HG03280 (cell line): ENCODE data around the gene GARRE1.
"Not testable (repeated sequence)": the region's sequence is repeated elsewhere in the genome, so short reads cannot be mapped to it uniquely, and the experiment has no call there.

Experiments
- ATAC-seq: cut with Tn5 transposase; IDR thresholded peaks from one replicate; pipeline ENCODE4 v1.9.1; 2021; ENCODE audit warnings: mild to moderate bottlenecking, moderate library complexity; ENCODE audit not compliant: unreplicated experiment

The GARRE1 gene

DNA sequence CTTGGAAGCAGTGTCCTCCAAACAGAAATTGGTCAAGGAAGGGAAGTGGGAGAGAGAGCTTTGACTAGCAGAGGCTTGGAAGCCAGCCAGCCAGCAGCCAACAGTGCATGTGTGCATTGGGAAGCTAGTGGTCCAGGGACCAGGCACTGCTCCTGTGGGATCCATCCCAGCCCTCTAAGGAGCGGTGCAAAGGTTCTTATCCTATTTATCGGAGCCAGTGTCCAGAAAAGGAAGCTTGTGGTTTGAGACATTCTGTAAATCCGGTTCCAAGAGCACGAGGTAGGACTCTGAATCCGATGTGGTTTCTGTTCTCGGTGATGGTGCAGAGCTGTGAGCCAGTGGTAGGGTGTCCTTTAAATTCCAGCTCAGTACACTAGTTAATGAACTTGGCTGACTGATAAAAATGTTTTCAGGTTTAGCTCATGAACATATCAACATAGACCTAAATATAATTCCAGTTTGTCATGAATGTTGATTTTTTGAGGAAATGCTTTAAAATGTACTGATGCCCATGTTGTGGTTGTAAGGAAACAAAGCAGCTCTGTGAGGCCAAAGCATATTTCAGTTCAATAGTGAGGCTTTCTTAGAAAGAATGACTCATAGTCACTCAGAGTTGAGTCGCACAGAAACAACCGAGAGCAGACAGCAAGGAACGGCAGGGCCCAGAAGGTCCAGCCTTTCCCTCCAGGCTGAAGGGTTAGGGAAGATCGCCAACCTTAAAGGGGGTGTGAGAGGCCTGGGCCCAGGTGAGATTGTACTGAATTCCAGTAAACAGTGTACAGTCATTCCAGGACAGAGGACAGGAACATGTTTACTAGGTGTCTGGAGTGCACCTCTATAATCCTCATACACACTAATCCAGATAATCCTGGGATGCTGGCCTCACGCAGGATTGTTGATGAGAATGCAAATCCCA is 21.5 kb upstream of the GARRE1 start:
- peak; percentile 53 for ATAC-seq

DNA sequence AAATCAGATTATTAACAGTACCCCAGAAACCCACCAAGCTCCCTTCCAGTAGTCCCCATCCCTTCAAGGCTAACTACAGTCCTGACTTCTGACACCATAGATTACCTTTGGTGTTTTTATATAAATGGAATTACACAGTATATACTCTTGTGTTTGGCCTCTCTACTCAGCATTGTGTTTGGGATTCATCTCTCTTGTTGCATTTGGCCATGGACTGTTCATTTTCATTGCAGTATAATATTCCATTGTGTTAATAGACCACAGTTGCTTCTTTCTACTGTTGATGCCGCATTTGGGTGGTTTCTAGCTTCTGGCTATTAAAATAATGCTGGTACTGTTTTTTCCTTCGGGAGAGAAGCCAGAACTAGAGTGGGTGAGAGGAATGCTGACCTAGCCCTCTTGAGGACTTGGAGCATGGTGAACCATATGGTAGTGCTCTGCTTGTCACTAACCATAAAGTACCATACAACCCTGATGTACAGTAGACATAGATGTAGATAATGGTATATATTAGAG is 18.9 kb upstream of the GARRE1 start:
- no peak for ATAC-seq

DNA sequence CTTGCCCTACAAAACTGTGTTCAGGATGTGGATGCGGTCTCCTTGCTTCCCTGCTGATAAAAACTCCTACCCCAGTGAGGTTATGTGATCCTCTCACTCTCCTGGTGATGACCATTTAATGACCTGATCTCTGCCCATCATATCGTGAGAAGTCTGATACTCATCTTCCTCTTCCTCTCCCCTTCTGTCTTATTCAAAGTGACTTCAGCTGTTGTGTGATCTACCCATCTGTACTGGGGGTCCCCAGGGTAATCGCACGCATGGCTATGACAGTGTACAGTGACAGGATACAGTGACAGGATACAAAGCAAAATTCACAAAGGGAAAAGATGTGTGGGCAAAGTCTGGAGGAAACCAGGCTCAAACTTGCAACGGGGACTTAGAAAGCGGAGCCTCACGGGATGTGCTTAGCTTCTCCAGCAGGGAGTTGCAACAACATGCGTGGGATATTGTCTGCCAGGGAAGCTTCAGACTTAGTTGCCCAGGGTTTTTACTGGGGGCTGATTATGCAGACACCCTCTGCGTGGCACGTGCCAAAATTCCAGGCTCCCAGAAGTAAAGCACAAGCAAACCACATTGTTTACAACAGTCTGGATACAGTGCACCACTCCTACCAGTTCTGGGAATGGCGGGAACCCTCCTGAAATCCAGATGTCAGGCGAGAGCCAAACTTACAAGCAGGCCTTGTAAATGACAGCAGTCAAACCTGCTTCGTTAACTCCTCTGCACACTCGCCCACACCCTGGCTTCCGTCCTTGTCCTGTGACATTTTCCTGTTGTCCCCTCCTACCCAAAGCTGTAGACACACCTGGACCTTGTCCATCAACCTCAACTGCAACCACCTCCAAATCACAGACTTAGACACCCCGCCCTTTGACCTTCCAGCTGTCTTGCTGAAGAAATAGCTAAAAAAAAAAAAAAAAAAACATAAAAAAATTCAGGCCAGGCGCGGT is 18.0 kb upstream of the GARRE1 start:
- ATAC-seq: no peak

DNA sequence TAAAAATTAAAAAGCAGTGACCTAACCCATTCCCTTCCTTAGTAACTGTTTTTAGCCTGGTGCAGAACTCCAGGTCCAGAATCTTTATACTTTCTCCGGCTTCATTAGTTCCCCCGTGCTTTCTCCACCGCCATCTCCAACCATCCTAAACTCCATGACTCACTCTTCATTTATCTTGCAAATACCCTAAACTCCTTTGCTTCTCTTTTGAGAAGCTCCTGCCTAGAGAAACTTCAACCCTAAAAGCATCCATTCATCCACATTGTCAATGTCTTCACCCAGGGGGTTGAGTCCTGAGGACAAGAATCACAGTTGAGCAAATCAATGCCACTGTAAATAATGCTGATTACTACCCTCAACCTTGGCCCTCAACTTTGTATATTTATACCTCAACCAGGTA is 17.1 kb upstream of the GARRE1 start:
- no peak for ATAC-seq

DNA sequence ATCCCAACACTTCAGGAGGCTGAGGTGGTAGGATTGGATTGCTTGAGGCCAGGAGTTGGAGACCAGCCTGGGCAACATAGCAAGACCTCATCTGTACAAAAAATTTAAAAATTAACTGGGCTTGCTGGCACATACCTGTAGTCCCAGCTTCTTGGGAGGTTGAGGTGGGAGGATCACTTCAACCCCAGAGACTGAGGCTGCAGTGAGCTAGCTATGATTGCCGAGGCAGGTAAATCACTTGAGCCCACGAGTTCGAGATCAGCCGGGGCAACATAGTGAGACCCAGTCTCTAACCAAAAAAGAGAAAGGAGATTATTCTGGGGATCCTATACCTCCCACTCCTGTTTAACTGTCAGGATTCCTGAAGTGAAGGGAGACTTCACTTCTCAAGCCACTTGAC is 16.4 kb upstream of the GARRE1 start:
- no peak for ATAC-seq

DNA sequence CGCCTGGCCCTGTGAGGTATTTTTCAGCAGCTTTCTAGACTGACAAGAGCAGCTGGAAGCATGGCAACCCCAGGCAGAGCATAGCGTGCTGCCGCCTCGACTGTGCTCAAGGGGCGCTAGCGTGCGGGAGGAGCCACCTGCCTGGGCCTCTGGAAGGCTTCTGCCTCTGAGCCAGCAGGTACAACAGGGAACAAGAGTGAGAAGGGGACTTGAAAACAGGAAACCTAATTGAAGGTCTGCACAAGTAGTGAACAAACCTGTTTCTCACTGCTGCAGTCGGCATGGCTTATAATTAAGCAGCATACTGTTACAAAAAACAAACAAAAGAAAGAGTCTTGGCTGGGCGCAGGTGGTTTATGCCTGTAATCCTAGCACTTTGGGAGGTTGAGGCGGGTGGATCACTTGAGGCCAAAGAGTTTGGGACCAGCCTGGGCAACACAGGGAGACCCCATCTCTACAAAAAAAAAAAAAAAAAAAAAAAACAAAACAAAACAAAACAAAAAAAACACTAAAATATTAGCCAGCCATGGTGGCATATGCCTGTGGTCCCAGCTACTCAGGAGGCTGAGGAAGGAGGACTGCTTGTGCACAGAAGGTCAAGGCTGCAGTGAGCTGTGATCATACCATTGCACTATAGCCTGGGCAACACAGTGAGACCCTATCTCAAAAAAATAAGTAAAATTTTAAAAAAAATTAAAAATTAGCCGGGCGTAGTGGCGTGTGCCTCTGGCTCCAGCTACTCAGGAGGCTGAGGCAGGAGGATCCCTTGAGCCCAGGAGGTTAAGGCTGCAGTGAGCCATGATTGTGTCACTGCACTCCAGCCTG is 12.6 kb upstream of the GARRE1 start:
- ATAC-seq: no peak

DNA sequence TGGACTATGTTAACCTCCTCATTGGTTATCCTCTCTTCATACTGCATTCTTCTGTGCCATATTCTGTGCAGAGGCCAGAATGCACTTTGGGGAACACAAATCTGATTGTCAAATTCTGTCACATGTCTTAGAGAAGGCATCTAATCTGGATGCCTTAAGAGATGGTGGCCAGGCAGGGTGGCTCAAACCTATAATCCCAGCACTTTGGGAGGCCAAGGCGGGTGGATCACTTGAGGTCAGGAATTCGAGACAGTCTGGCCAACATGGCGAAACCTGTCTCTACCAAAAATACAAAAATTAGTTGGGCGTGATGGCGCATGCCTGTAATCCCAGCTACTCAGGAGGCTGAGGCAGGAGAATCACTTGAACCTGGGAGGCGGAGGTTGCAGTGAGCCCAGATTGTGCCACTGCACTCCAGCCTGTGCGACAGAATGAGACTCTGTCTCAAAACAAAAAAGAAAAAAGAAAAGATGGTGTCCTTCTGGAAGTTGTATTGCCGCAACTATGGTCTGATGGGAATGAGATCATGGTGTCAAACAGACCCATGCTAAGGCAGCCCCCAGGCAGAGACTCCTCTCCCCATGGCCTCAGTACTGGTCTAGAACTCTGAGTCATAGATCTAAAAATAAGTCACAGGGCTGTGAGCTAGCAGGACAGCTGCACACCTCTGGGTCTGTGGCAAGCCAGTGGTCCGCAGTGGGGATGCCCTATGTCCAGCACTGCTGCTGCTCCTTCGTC is 11.0 kb upstream of the GARRE1 start:
- not testable (repeated sequence) for ATAC-seq

DNA sequence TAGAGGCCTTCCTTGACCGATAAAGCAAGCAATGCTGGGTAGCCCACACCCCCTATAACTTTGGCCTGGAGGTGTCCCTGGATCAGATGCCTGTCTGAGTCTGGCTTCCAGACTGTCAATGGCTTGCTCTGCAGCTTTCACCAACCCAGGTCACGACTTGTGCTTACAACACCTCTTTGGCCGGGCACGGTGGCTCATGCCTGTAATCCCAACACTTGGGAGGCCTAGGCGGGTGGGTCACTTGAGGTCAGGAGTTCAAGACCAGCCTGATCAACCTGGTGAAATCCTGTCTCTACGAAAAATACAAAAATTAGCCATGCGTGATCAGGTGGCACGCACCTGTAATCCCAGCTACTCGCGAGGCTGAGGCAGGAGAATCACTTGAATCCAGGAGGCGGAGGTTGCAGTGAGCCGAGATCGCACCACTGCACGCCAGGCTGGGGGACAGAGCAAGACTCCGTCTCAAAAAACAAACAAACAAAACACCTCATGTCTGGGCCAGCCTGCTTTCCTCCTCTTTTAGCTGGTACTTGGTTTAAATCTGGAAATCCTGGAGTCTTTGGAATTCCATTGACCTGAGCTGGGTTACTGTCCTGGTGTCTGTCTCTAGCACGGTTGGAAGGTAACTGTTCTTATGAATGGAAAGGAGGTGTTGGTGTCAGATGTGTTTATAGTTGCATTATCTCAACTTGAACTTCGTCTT is 10.3 kb upstream of the GARRE1 start:
- no peak for ATAC-seq

DNA sequence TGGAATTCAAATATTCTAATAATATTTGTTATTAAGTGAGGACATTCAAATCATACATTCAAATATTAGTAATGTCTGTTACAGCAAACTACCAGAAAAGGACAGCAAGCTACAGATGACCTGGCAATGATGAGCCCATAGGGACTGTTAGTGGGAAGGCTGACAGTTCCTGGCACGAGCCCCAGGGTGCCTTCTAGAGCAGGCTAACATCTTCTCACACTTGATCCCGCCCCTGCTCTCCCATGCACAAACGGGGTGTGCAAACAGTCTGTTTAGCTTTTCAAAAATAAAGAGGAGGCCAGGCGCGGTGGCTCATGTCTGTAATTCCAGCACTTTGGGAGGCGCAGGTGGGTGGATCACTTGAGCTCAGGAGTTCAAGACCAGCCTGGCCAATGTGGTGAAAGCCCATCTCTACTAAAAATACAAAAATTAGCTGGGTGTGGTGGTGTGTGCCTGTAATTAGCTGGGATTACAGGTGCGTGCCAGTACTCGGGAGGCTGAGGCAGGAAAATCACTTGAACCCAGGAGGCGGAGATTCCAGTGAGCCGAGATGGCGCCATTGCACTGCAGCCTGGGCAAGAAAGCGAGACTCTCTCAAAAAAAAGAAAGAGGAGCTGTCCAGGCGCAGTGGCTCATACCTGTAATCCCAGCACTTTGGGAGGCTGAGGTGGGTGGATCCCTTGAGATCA is 9.6 kb upstream of the GARRE1 start:
- no peak for ATAC-seq

DNA sequence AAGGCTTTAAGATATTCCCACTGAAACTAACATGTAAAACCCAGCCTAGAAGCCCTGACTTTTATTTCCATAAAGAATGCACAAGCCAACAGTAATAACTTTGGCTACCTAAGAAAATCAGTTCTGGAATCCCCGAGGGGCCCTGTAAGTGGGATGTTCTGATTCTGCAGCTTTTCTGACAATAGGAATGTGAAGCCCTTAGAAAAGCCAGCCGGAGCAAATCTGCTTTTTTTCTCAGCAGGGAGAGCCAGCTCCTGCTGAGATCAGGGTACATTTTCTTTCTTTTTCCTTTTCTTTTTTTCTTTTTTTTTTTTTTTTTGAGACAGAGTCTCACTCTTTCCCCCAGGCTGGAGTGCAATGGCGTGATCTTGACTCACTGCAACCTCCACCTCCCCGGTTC is 8.0 kb upstream of the GARRE1 start:
- ATAC-seq: no peak

DNA sequence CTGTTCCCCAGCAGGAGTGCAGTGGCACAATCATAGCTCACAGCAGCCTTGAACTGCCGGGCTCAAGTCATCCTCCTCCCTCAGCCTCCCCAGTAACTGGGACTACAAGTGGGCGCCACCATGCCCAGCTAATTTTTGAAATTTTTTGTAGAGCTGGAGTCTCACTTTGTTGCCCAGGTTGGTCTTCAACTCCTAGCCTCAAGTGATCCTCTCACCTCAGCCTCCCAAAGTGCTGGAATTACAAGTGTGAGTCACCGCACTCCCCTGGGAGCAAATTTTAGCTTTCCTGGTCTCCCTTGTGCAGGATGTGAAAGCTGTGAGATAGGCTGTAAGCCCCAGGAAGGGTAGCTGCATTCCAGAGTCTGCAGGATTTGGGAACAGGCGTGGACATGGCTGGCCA is 5.4 kb upstream of the GARRE1 start:
- ATAC-seq: no peak

DNA sequence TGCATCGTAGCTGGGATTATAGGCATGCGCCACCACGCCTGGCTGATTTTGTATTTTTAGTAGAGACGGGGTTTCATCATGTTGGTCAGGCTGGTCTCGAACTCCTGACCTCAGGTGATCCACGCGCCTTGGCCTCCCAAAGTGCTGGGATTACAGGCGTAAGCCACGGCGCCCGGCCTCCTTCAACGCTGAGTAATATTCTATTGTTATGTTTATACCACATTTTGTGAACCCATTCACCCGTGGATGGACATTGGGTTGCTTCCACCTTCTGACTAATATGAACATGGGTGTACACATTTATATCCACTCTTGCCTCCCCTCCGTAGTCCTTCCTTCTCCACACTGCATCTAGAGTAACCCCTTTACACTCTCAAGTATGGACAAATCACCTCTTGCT is 1.2 kb upstream of the GARRE1 start:
- ATAC-seq: not testable (repeated sequence)

DNA sequence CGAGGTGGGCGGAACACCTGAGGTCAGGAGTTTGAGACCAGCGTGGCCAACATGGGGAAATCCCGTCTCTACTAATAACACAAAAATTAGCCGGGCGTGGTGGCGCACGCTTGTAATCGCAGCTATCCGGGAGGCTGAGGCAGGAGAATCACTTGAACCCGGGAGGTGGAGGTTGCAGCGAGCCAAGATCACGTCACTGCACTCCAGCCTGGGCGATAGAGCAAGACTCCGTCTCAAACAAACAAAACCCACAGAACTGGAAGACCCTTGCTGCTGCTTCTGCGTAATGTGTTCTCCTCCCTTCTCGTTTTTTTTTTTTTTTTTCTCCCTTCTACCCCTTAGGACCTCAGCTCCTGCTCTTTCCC is 691 bp upstream of the GARRE1 start:
- ATAC-seq: not testable (repeated sequence)

DNA sequence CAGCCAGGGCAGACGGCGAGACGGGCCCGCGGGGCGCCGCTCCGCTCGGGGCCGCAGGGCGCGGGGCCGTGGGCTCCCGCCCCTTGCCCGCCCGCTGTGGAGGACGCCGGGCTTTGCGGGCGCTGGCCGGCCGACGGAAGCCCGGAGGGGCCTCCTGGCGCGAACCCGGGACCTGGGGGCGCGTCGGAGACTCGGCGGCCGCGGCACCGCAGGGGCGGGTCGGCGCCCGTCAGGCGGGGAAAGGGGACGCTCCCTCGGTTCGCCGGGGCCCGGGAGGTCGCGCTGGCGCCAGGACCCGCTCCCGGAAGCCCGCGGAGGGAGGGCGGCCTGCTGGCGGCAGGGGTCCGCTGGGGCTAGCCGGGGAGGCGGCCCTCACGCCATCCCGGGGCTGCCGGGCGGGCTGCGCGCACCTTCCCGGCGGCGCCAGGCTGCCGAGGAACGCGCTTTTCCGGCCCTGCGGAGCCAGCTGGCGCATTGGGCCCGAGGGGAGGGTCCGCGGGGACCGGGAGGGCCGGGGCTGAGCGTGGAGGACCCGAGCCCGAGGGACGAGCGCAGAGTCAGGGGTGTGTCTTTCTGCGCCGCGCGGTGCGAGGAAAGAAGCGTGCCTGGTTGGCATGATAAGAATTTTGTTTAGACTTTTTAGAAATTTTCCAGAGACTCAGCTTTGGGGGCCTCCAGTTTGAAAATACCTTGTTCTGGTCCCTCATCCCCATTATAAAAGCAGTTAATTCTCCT is 511 bp downstream of the GARRE1 start:
- ATAC-seq: peak; percentile 54

DNA sequence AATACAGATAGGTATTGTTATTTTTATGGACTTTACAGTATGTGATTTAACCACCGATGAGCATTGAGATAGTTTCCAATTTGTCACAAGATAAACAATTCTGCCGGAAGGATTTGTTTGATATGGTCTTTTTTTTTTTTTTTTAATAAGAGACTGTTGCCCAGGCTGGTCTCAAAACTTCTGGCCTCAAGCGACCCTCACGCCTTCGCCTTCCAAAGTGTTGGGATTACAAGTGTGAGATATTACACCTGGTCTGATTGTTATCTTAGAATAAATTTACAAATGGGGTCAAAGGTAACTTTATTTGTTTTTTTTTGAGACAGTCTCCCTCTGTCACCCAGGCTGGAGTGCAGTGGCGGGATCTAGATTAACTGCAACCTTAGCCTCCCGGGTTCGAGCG is 1.2 kb downstream of the GARRE1 start:
- ATAC-seq: no peak

DNA sequence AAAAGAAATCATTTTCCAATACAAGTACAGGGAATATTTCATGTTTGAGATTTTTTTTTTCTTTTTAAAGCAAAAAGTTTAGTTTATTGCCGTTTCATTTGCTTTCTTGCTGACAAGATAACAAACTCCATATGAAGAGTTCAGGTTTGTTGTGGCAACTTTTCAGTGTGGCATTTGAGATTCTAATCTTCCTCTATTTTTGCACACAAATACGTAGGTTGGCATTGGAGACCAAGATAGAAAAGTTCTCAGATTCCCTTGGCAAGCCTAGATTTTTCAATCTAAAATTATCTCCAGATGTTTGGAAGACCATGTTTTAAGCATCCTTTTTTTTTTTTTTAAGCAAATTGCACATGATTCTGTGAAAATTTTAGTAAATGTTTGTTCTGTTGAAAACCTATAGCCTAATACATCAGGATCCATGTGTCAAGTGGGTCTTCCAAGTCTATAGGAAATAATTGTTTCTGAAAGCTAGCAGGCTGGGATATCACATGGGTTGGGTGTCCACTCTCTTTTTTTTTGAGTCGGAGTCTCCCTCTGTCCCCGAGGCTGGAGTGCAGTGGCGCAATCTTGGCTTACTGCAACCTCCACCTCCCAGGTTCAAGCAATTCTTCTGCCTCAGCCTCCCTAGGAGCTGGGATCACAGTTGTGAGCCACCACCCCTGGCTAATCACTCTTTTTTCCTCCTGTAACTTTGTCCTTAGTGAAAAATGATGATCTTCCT is 2.6 kb downstream of the GARRE1 start:
- ATAC-seq: no peak

DNA sequence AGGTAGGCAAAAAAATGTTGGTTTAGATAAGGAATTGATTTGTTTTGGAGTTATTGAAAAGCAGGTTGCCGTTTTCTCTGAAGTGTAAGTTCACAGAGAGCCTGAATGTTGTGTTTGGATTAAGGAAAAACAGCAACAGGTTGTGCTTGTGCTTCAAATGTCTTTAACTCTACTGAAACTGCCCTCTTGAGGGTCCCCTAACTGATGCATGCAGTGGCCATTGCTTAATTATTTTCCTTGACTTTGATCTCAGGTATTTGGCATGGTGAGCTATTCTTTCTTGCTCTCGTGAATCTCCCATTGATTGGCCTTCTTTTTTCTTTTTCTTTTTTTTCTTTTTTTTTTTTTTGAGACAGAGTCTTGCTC is 3.2 kb downstream of the GARRE1 start:
- no peak for ATAC-seq
